Adrenal gland (tissue), 5 donors: ENCODE results near the gene CDC73.

Experiments
- CTCF ChIP-seq, 6 experiments: fragments of 450-650 bp in 4 of 6; fragments of 200-600 bp in 2 of 6; sonication (generic) in 1 of 6; IDR thresholded peaks; 1 replicate in 5 of 6; 2 replicates in 1 of 6; pipeline versions ENCODE4 v1.5.1 to v1.8.0; 2016 to 2021; ENCODE audit warnings: antibody characterized with exemption in 6 of 6, mild to moderate bottlenecking in 2 of 6, moderate library complexity in 1 of 6
- POLR2A ChIP-seq, 2 donors: fragments of 450-650 bp; IDR thresholded peaks; one replicate each; pipeline ENCODE4 v1.6.1; 2017; ENCODE audit warnings: antibody characterized with exemption in 2 of 2, mild to moderate bottlenecking in 2 of 2, moderate library complexity in 1 of 2
- donor health status: DM: no; HTN: no; CAD: no.

GRCh38 chr1:193156117-193156821, 34.4 kb downstream of the CDC73 start:
- TF ChIP-seq CTCF (IDR thresholded peaks at IDR 0.05) (no peak), POLR2A (IDR thresholded peaks at IDR 0.05) (no peak)
